ENCODE results near the gene GPLD1. TPM values are rescaled to one million over a fixed set of nuclear protein-coding genes. Genes with fewer than 3 reads are reported as not detected.
A peak's percentile ranks its signal among the peaks of the same experiment; 100 is the strongest.

GPLD1 gene
- total and polyA plus RNA-seq, 9 of the 15 experiments (the other 6 are each of a cell fraction or from before 2014, with no cell fraction given) = 0.11 to 1.3 (median 0.82) TPM

DNA sequence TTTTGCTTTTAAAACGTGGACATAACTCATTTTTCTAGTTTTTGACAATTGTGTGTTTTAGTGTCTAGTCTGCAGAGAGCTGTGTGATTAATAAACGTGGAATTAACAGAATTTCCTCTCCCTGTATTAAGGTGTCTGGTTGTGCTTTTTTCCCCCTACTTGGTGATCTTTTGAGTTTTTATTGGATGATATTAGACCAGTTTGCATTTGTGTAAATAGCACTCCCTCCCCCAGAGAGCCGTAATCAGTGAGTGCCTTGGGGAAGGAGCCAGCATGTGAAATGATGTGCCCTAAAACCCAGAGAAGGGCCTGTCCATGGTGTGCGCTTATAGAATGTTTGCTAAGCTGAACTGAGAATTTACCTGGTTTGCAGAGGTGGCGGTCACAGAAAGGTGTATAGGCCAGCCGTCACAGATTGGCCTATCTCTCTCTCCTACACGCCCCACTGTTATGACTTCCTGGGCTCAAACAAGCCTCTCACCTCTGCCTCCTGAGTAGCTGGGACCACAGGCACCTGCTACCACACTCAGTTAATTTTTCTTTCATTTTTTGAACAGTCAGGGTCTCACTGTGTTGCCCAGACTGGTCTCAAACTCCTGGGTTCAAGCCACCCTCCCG, 47.8 kb upstream of the GPLD1 start:
- no peaks in the 10 kb centered on the region for H3K9me3 ChIP-seq (replicated peaks; ENCODE audit: control insufficient read depth, insufficient read depth, low read depth, low read length)
- H3K27ac ChIP-seq (ENCODE audit: extremely low read depth, low read depth, low read length) = no peak overlapping the region
- intact Hi-C loops (cut with micrococcal nuclease) = no loop called here
- no peak for DNase-seq (ENCODE audit: extremely low read depth in 1 of 4, low spot score in 3 of 4)
- H3K4me2 ChIP-seq (ENCODE audit: insufficient read depth, low read length) = no peak overlapping the region
- 57% methylated on average over 8 of the region's 8 CpGs for WGBS (ENCODE audit: insufficient coverage, low coverage, missing lambda C conversion rate)
- no peak overlapping the region for H2AFZ ChIP-seq (ENCODE audit: low read depth, low read length)
- H4K20me1 ChIP-seq (replicated peaks; ENCODE audit: control insufficient read depth, insufficient read depth, low read length) = no peaks in the 10 kb centered on the region
- H3K4me3 ChIP-seq = no peak overlapping the region
- H3K27me3 ChIP-seq (ENCODE audit: control insufficient read depth in 2 of 2, insufficient read depth in 2 of 2, low read length in 2 of 2) = no peaks in the 10 kb centered on the region
- no peak overlapping the region for H3K9ac ChIP-seq (ENCODE audit: insufficient read depth in 1 of 2, low read depth in 2 of 2, low read length in 2 of 2)
- H3K36me3 ChIP-seq (ENCODE audit: control insufficient read depth, insufficient read depth, low read length) = peaks cover 4% of the 10 kb centered on the region; the same call in 2 of the 3 replicates
- ATAC-seq = peak; percentile 33; the same call in 1 of the 3 replicates
- in situ Hi-C loops (cut with MboI) = no loop called here
- no peak for FAIRE-seq
- ChIA-PET CTCF (ENCODE audit: low intra/inter-chr PET ratio) (no interaction called here), POLR2A (interaction anchor here (1.7 kb wide), 1 partner anchor 14 kb away, joined by 7 read pairs; no protein-coding TSS in a partner anchor)
- BruUV-seq (replicated peaks) = no TSS peak
- no peaks in the 10 kb centered on the region for H3K9me1 ChIP-seq (ENCODE audit: control insufficient read depth, insufficient read depth, low read length)
- H3K79me2 ChIP-seq (ENCODE audit: control insufficient read depth, insufficient read depth, low read length) = no peaks in the 10 kb centered on the region
- H3K4me1 ChIP-seq (replicated peaks in 1 of 2; ENCODE audit: control insufficient read depth in 2 of 2, insufficient read depth in 2 of 2, low read length in 2 of 2) = no peaks in the 10 kb centered on the region
- TF ChIP-seq ZNF133 (CRISPR knock-in tag; IDR thresholded peaks at IDR 0.05) = no peak
- TF ChIP-seq, protein P1, sequence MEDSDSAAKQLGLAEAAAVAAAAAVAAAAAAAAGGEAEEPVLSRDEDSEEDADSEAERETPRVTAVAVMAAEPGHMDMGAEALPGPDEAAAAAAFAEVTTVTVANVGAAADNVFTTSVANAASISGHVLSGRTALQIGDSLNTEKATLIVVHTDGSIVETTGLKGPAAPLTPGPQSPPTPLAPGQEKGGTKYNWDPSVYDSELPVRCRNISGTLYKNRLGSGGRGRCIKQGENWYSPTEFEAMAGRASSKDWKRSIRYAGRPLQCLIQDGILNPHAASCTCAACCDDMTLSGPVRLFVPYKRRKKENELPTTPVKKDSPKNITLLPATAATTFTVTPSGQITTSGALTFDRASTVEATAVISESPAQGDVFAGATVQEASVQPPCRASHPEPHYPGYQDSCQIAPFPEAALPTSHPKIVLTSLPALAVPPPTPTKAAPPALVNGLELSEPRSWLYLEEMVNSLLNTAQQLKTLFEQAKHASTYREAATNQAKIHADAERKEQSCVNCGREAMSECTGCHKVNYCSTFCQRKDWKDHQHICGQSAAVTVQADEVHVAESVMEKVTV (CRISPR knock-in tag; IDR thresholded peaks at IDR 0.05) = no peak
- no peak for TF ChIP-seq HNRNPH1 (optimal IDR thresholded peaks at IDR 0.05; ENCODE audit: low read depth, low read length)
- no peak for TF ChIP-seq PHF21A (IDR thresholded peaks at IDR 0.05; ENCODE audit: borderline replicate concordance, low read depth)
- no peak for TF ChIP-seq SETDB1 (IDR thresholded peaks at IDR 0.05; ENCODE audit: low read length)
- no peak for TF ChIP-seq POLR2AphosphoS2 (IDR thresholded peaks at IDR 0.05; ENCODE audit: low read length)
- TF ChIP-seq, protein P2, sequence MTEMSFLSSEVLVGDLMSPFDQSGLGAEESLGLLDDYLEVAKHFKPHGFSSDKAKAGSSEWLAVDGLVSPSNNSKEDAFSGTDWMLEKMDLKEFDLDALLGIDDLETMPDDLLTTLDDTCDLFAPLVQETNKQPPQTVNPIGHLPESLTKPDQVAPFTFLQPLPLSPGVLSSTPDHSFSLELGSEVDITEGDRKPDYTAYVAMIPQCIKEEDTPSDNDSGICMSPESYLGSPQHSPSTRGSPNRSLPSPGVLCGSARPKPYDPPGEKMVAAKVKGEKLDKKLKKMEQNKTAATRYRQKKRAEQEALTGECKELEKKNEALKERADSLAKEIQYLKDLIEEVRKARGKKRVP (CRISPR knock-in tag; IDR thresholded peaks at IDR 0.05) = no peak
- TF ChIP-seq ZNF707 (CRISPR knock-in tag; conservative IDR thresholded peaks at IDR 0.05) = no peak
- no peak for TF ChIP-seq ETV5 (CRISPR knock-in tag; IDR thresholded peaks at IDR 0.05; ENCODE audit: low read depth)
- no peak for TF ChIP-seq SREBF1 (IDR thresholded peaks at IDR 0.05; ENCODE audit: borderline replicate concordance, low read depth, low read length)
- TF ChIP-seq, protein P3, sequence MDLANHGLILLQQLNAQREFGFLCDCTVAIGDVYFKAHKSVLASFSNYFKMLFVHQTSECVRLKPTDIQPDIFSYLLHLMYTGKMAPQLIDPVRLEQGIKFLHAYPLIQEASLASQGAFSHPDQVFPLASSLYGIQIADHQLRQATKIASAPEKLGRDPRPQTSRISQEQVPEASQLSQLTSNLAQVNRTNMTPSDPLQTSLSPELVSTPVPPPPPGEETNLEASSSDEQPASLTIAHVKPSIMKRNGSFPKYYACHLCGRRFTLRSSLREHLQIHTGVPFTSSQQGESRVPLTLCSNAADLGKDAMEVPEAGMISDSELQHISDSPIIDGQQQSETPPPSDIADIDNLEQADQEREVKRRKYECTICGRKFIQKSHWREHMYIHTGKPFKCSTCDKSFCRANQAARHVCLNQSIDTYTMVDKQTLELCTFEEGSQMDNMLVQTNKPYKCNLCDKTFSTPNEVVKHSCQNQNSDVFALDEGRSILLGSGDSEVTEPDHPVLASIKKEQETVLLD (IDR thresholded peaks at IDR 0.05) = no peak
- TF ChIP-seq, protein P4, sequence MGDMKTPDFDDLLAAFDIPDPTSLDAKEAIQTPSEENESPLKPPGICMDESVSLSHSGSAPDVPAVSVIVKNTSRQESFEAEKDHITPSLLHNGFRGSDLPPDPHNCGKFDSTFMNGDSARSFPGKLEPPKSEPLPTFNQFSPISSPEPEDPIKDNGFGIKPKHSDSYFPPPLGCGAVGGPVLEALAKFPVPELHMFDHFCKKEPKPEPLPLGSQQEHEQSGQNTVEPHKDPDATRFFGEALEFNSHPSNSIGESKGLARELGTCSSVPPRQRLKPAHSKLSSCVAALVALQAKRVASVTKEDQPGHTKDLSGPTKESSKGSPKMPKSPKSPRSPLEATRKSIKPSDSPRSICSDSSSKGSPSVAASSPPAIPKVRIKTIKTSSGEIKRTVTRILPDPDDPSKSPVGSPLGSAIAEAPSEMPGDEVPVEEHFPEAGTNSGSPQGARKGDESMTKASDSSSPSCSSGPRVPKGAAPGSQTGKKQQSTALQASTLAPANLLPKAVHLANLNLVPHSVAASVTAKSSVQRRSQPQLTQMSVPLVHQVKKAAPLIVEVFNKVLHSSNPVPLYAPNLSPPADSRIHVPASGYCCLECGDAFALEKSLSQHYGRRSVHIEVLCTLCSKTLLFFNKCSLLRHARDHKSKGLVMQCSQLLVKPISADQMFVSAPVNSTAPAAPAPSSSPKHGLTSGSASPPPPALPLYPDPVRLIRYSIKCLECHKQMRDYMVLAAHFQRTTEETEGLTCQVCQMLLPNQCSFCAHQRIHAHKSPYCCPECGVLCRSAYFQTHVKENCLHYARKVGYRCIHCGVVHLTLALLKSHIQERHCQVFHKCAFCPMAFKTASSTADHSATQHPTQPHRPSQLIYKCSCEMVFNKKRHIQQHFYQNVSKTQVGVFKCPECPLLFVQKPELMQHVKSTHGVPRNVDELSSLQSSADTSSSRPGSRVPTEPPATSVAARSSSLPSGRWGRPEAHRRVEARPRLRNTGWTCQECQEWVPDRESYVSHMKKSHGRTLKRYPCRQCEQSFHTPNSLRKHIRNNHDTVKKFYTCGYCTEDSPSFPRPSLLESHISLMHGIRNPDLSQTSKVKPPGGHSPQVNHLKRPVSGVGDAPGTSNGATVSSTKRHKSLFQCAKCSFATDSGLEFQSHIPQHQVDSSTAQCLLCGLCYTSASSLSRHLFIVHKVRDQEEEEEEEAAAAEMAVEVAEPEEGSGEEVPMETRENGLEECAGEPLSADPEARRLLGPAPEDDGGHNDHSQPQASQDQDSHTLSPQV (IDR thresholded peaks at IDR 0.05) = no peak
- TF ChIP-seq CHCHD3 (CRISPR knock-in tag; IDR thresholded peaks at IDR 0.05) = no peak
- no peak for TF ChIP-seq ZNF778 (CRISPR knock-in tag; IDR thresholded peaks at IDR 0.05)
- TF ChIP-seq ZNF699 (CRISPR knock-in tag; IDR thresholded peaks at IDR 0.05; ENCODE audit: insufficient replicate concordance) = no peak
